Measurements from ENCODE around the gene CERS6.

Gene CERS6

DNA sequence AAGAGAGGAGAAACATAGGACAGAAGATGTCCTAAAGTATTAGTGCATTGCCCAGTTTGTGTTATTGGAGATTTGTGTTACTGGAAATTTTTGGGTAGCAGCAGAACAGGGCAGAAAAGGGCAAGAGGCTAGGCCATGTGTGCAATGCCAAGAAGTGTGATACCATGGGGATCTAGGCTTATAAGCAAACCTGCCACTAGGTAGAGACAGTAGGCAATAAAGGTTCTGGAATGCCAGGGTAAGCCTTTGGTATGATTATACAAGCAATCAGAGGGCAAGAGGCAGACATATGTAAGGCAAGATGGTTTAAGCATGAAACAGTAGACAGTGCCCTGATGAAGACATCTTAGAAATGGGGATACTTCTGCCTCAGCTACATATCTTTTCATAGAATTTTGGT is 12.3 kb upstream of the CERS6 start:
- no peak for DNase-seq (ENCODE audit: low spot score)

DNA sequence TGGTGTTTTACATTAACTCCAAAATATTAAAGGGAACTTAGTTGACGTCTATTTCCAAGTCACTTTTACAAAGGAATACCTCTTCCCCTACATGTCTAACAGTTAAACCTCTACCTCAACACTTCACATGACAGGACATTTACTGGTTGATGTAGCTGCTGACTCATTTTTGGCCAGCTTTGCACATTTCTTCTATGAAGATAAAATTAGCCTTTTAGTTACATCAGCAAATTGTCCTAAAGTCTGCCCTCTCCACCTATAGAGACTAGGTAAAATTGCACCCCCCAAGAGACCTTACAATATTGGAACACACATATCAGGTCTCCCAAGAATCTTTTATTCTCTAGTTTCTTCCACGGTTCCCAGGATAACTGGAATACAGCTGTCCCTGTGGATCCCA is 10.1 kb upstream of the CERS6 start:
- no peak for DNase-seq (ENCODE audit: low spot score)

- DNase-seq (ENCODE audit: low spot score): no peak
These were observed 7.1 kb upstream of the CERS6 start for GRCh38 chr2:168448980-168449379.

GRCh38 chr2:168449419-168449818 is 6.7 kb upstream of the CERS6 start:
- no peak for DNase-seq (ENCODE audit: low spot score)

- DNase-seq (ENCODE audit: low spot score): no peak
These were observed 5.9 kb upstream of the CERS6 start for GRCh38 chr2:168450171-168450570.

- no peak for DNase-seq (ENCODE audit: low spot score)
These were observed 5.3 kb upstream of the CERS6 start for GRCh38 chr2:168450732-168451131.

DNA sequence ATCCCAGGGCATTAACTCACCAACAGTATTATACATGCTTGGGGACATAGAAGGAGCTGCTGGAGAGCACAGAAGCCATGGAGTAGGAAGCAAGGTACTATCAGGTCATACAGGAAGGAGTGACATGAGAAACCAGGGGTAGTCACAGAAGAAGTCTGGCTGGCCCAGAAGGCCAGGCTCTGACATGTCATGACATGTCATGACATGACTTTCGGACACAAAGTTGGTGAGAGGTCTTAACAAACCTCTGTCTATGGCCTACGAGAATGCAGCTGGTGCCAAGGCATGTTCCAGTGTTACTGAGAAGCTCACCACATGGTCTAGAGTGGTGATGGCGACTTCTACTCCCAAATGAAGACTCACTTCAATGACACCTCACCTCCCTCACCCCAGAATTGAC is 3.3 kb upstream of the CERS6 start:
- DNase-seq (ENCODE audit: low spot score): no peak

- no peak for DNase-seq (ENCODE audit: low spot score)
These were observed 2.7 kb upstream of the CERS6 start for GRCh38 chr2:168453404-168453803.

DNA sequence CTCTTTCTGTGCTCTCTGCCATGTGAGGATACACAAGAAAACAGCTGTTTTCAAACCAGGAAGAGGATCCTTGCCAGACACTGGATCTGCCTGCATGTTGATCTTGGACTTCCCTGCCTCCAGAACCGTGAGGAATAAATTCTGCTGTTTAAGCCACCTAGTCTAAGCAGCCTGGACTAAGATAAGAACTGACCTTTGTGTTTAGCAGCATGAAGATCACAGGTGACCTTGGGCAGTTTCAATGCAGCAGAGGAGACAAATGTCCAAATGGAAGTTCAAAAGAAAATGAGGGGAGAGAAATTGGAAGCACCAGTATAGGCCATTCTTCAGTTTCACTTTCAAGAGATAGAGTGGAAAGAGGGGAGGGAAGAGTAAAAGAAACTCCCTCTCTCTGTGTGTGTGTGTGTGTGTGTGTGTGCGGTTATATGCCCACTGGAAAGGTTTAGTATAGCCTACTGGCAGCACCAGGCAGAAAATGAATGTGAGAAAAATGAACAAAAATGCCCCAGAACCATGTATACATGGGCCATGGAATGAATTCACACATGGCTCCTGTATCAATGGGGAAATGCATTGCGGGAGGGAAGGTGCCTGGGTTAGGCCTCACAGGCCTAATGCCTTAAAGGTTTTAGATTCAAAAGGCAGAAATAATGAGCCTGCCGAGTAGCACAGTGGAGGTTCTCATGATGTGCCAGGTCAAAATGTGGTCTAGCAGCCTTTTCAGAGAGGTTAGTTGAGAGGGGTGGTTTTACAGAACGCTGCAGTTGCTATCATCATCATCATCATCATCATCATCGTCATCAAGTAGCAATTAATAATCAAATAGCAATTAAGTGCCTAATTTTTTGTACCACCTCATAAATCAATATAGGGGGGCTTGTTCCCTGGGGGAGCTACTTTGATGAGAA is 1.1 kb upstream of the CERS6 start:
- no peak for DNase-seq (ENCODE audit: low spot score)

- DNase-seq (ENCODE audit: low spot score): no peak
These were observed 583 bp downstream of the CERS6 start for GRCh38 chr2:168456521-168457189.

DNA sequence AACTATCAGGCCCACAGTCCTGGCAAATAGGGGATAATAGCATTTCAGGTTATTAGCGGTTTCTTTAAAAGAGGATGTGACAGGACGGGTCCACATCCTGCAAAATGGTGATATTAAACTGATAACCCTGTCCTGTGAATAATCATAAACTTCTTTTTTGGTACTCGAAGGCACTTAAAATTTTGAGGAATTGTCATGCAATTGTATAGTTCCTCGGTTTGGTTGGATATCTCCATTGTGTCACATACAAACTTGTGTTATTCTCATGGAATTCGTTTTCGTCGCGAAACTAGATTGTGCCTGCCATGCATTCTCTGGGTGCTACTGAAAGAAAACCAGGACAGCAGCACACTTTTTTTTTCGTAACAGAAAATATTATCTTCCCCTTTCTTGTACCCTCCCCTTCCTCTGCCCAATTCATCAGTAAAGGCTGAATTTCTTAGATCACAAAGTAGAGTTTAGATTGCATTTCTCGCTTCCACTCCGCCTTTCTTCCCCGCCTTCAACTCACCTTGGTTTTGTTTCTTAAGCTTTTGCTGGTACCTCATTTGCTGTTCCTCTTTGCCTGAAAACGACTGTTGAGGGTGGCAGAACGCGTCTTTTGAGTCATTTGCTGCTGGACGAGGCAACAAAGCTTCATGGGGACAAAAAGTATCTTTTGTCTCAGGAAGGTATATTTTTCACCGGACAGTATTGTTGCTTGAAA is 1.3 kb downstream of the CERS6 start:
- no peak for DNase-seq (ENCODE audit: low spot score)

- DNase-seq (ENCODE audit: low spot score): no peak
These were observed 2.1 kb downstream of the CERS6 start for GRCh38 chr2:168458139-168458538.

GRCh38 chr2:168459256-168459655 is 3.2 kb downstream of the CERS6 start:
- DNase-seq (ENCODE audit: low spot score): no peak

GRCh38 chr2:168460571-168460970 is 4.5 kb downstream of the CERS6 start:
- no peak for DNase-seq (ENCODE audit: low spot score)

- DNase-seq (ENCODE audit: low spot score): no peak
These were observed 5.3 kb downstream of the CERS6 start for GRCh38 chr2:168461178-168461941.

DNA sequence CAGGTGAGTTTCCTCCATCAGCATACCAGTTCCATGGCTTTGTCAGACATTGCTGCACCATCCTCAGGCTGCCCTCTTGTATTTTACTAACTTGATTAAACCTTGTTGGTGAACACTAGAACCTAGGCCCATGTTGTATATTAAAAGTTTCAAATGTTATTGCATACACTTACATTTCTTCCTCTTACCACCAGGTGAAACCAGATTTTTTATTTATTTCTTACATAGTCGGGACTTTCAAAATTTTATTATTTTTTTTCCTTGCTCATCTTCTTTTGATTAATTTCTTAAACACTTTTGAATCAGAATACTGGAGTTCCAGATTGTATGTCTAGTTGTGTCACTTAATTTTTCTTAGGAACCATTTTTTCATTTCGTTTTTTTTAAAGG is 5.9 kb downstream of the CERS6 start:
- no peak for DNase-seq (ENCODE audit: low spot score)

GRCh38 chr2:168462543-168463045 is 6.5 kb downstream of the CERS6 start:
- DNase-seq (ENCODE audit: low spot score): no peak

- no peak for DNase-seq (ENCODE audit: low spot score)
These were observed 9.5 kb downstream of the CERS6 start for GRCh38 chr2:168465594-168465993.

- no peak for DNase-seq (ENCODE audit: low spot score)
These were observed 10.2 kb downstream of the CERS6 start for GRCh38 chr2:168466190-168466737.

- no peak for DNase-seq (ENCODE audit: low spot score)
These were observed 10.9 kb downstream of the CERS6 start for GRCh38 chr2:168466834-168467565.

DNA sequence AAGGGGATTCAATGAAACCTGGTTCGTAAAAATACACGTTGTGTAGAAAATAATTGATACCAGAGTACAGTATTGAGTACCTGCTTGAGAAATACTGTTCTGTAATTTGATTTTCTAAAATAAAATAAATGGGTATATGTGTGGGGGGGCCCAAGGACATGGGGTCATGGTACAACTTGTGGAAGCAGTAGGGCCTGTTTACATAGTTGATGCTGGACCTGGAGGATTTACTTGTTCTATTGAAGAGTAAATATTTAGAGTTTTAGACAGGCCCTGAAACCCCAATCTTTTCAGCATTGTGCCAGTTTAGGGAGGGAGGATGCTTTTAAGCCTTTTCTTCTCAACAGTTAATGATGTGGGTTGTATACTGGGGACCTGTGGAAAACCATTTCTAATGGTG is 11.7 kb downstream of the CERS6 start:
- DNase-seq (ENCODE audit: low spot score): no peak
